Activated CD4-positive, alpha-beta T cell treated with anti-CD3 and anti-CD28 coated beads, Interleukin-2, amount 50 U/mL, for 48 hours (primary cell): ENCODE data around the gene TAS2R19.

ENCODE experiments used
- DNase-seq, 2 experiments: peaks; one replicate each; pipeline ENCODE4 v3.0.0-alpha.2; 2020

The TAS2R19 gene

GRCh38 chr12:10989107-10989506 is 33.3 kb downstream of the TAS2R19 start:
- DNase-seq: no peak

DNA sequence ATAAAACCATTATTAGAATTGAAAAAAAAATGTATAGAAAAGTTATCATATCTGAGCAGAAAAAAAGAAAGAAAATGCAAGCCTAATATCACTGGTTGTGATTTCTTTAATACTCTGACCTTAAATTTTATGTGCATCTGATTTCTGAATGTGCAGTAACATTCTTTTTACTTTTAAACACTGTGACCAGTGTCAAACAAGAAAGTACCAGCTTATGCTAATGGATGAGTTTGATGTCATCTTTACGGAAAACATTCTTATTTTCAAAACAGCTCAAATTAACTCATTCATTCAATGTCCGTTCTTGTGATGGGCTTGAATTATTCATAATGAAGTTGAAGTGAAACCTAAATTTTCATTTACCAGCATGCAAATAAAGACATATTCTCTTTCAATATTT is 35.6 kb downstream of the TAS2R19 start, which contains the start of gene TAS2R50:
TSS of gene TAS2R50 (minus strand) at position 101 of the 400 bp plus-strand sequence. CDS start at position 49, 52 bp downstream.
- no peak for DNase-seq

GRCh38 chr12:10982244-10982643 is 40.2 kb downstream of the TAS2R19 start:
- peak in 1 of 2 experiments; percentile 6 for DNase-seq

- no peak for DNase-seq
Observed at GRCh38 chr12:10974965-10975364, 47.5 kb downstream of the TAS2R19 start.
